NCI-H1417 (cell line): ENCODE measurements around the gene ANKRD31.

Experiments
- DNase-seq, 3 experiments: peaks; one replicate each; lab custom pipeline; 2025; lab: John Stamatoyannopoulos, UW

The ANKRD31 gene

GRCh38 chr5:75059912-75060545, 176.6 kb downstream of the ANKRD31 start:
- DNase-seq: no peak

- no peak for DNase-seq
Measured at GRCh38 chr5:75058986-75059535, 177.6 kb downstream of the ANKRD31 start.

- no peak for DNase-seq
Measured at GRCh38 chr5:75057561-75057960, 179.1 kb downstream of the ANKRD31 start.

DNA sequence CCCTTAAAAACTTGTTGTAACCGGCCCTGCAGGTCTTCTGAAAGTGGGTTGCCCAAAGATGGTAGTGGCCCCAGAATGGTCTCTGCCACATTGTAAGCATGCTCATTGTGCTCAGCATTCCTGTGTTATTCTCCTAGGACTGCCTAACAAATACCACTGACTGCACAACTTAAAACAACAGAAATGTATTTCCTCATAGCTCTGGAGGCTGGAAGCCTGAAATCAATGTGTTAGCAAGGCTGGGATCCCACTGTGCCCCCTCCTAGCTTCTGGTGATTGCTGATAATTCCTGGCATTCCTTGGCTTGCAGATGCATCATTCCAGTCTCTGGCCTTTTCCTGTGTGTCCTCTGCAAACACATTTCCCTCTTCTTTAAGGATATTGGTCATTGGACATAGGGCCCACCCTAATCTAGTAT, 180.9 kb downstream of the ANKRD31 start:
- DNase-seq: no peak

DNA sequence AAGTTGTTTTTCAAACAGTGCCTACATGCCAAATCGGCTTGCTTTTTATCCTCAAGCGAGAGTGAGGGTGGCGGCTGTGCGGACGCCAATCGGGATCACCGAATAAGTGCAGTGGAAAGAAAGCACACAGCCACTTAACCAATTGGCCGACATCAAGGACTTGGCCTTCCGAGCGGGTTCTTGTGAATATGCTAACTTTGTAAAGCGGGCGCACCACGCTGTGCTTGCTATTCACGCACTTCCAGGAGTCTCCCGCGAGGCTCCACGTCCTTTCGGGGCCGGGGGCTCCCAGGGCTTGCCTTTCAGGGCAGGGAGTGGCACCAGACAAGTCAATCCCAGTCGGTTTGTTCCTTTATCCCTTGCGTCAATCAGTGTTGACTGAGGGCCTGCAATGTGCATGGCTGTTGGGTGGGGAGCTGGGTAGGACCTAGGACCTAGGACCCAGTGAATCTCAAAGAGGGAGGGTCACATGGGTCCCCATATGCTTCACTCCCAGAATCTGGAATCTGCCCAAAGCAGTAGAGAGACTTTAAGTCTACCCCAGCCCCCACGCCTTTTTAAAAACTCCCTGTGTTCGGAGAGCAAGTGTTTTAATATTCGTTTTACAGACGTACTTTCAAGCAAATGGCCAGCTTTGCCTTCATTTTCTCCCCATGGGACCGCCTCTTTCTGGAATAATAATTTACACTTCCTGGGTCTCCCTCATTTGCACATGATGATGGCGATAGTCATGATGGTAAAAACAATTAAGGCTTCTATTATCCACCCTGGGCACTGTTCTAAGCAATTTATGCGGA, 182.3 kb downstream of the ANKRD31 start:
- DNase-seq: peak in 2 of 3 experiments; percentile 47 to 56

DNA sequence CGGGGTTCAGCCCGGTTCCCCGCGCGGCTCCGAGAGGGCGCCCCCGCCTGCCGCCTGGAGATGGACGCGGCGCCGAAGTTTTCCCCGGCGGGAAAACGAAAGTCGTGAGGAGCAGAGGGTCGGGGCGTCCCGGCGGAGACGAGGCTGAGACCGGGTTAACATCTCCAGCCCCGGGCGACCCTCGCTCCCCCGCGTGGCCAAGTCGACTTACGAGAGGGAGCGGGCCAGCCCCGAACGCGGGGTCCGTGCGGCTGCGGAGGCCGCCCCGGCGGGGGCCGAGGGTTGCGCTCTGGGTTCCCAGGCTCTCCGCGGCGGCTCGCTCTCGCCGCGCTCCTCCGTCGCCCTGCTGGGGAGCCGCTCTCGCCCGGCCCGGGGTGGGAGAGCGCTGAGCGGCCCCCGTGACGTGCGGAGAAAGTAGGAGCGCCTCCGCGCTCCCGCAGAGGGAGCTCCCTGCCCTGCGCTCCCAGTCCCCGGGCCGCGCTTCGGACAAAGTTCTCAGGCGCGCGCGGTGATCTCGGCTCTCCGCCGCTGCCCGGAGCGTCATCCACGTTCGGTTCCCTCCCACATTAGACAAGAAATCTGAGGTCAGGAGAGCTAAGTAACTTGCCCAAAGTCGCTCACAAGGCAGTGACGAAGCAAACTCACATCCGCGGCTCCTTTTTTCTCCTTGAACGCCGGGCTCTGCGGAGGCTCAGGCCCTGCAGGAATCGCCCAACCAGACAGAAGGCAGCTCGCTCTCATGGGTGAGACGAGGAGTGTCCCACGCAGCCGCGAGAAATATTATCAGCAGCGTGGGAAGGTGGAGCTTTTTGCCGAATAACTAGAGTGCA, 183.2 kb downstream of the ANKRD31 start:
- DNase-seq: peak in 2 of 3 experiments; percentile 56 to 58

DNA sequence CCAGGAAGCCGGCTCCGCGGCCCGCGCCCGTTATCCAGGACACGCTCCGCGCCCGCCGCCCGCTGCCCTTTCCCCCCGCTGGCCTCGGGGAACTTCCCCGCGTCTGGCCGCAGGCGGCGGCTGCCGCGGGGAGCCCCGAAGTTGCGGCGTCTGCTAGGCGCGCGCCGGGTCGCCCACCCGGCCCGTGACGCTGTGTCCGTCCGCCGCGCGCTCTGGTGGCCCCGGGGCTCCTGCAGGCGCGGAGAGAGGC, 183.7 kb downstream of the ANKRD31 start:
- DNase-seq: peak in 1 of 3 experiments; percentile 66

GRCh38 chr5:75052192-75053053, 184.3 kb downstream of the ANKRD31 start, which contains the start of gene GCNT4:
TSS of gene GCNT4 (minus strand) at chr5:75052558. CDS start at chr5:75030037, 22,521 bp downstream.
- DNase-seq: peak in 1 of 3 experiments; percentile 42

DNA sequence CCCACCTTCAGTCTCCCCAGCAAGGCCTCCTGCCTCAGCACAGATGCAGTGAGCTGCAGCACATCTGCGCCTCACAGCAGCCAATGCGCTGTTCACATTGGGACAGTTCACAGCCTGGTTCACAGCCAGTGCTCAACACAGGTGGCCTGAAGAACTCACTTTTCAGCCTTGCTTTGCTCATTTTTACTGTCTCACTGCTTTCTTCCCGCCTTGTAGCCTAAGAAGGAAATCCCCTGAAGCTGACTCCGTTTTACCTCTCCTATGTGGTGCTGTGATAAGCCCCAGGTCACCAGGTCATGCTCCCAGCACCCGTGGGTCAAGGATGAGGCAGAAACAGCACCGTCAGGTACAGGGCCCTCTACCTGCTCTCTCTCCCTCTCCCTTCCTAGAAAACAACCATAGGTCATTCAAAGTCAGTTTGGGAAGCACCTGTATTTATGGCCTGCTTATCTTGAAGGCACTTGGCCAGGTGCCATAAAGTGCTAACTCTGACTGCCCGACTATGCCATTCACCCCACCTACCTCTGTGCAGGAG, 185.4 kb downstream of the ANKRD31 start:
- peak in 1 of 3 experiments; percentile 6 for DNase-seq

- DNase-seq: no peak
Measured at GRCh38 chr5:75050415-75050814, 186.3 kb downstream of the ANKRD31 start.

DNA sequence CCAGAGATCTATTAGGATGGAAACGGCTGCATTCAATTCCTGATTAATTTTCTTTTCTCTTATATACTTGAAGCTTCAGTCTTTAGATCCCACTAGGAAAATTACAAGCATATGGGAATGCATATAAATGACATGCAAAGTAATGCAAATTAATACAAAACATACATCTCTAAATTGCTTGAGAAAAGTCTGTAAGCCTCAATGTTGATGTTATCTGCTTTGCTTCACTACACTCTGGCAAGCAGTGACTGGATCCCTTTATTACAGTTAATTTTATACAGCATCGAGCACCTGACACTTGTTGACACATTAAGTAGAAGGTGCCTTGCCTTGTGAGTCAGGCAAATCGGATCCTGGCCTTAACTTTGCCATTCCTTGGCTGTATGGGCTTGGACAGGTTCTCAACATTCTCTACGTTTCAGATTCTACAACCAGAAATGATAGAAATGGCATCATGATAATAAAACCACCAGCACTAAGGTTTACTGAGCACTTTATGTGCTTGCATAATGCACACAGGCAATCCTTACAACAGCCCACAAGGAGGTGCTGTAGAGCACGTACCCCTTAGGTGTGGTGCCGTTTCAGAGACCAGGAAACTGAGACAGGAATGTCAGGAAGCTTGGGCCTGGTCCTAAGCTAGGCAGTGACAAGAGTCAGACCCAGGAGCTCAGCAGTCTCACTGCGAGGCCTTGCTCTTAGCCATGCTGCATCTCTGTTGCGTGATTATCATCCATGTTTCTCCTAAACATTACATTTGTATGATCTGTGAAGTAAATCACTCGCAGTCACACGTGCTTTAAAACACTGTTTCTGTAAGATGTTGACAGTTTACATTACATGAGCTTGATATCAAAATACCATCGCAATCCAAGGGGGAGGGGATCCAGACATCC, 187.0 kb downstream of the ANKRD31 start:
- DNase-seq: peak in 2 of 3 experiments; percentile 39 to 50

- no peak for DNase-seq
Measured at GRCh38 chr5:75048457-75048953, 188.2 kb downstream of the ANKRD31 start.

DNA sequence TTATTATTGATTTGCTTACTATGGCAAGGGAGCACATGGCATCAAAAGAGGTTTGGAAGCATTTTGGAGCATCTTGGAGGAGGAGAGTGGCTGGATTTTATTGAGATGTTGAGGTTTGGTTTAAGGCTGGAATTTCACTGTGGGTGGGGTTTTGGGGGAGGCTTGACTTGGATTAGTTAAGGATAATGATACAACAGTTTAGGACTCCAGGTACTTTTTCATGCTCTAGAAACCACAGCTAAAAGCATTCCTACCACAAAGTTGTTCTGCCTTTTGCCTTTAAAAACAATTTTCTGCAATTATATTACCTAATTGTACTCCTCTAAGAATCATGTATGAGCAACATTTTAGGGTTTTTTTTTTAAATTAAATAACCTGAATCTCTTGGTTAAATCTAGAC, 189.3 kb downstream of the ANKRD31 start:
- DNase-seq: no peak

GRCh38 chr5:75046366-75047142, 190.1 kb downstream of the ANKRD31 start:
- DNase-seq: no peak

- no peak for DNase-seq
Measured at GRCh38 chr5:75045071-75045470, 191.6 kb downstream of the ANKRD31 start.

DNA sequence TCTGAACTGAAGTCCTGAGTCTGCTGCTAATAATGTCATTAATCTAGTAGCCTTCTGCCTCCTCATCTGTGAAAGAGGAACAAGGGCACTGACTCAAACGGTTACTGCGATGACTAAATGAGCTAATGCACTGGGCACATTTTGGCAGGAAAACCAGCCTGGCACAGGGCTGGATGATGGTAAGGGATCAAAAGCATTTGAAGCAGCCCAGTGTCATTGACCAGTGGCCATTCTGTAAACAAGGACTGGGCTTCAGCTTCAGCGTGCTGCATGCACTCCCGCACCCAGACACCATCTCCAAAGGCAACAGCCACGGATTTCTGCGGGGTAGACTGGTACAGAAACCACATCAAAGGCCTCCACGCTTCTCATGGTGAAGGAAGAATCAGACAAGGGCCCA, 192.3 kb downstream of the ANKRD31 start:
- DNase-seq: no peak

DNA sequence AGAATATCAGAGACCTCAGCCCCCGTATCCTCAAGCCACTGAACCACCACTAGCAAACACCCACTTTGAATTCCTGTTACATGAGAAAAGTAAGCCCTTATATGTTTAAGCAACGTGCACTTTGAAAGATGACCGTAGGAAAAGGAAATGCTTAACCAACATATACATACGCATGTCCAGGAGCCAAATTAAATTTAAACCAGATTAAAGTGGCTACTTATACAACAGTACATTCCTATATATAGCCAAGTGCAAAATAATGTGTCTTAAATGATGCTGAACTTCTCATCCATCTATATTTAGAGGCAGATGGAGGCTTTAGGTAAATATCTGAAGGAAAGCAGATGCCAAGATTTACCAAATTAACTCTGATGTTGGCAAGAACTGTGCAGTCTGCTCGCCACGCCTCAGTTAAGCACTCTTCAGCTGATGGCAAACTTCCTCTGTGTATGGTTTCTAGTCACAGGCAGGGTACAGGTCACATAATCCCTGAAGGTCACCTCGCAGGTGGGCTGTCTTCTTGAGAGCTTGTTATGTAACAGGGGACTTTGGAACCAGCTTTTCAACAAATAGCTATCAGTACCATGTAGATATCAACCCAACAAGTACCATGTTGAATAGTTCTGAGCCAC, 192.9 kb downstream of the ANKRD31 start:
- DNase-seq: no peak

GRCh38 chr5:75042522-75042921, 194.2 kb downstream of the ANKRD31 start:
- DNase-seq: no peak

DNA sequence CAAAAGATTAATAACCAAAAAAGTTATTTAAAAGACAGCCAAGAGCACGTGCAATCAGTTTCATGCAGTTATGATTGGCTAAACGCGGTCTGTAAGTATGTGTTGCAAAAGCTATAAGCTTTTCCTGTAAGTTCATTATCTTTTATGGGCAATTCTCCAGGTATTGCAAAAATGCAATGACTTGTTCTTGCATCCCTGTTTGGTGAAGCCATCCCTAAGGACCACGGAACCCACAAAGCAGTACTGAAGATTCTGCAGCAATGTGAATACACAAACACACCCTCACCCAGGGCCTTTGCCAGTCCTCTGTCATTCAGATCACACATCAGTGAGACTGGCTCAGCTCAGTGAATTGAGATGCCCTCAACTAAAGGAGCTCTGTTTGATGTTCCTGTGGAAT, 195.7 kb downstream of the ANKRD31 start:
- no peak for DNase-seq
